HG02943 (cell line): Measurements from ENCODE around the gene ASCC3.
"Not testable (repeated sequence)": the region's sequence is repeated elsewhere in the genome, so short reads cannot be mapped to it uniquely, and the experiment has no call there.

Experiments
- ATAC-seq: cut with Tn5 transposase; IDR thresholded peaks from one replicate; pipeline ENCODE4 v1.9.1; 2021; ENCODE audit warnings: mild to moderate bottlenecking, low read depth, moderate library complexity; ENCODE audit not compliant: unreplicated experiment

The ASCC3 gene

GRCh38 chr6:100890646-100891045 lies 9.5 kb upstream of the ASCC3 start:
- not testable (repeated sequence) for ATAC-seq

GRCh38 chr6:100889351-100889750 lies 8.2 kb upstream of the ASCC3 start:
- ATAC-seq = no peak

GRCh38 chr6:100886076-100886475 lies 4.9 kb upstream of the ASCC3 start:
- ATAC-seq = no peak

GRCh38 chr6:100883347-100883746 lies 2.2 kb upstream of the ASCC3 start:
- no peak for ATAC-seq

- peak; percentile 8 for ATAC-seq
These were observed 545 bp upstream of the ASCC3 start for GRCh38 chr6:100881707-100882040.

- no peak for ATAC-seq
These were observed 828 bp downstream of the ASCC3 start for GRCh38 chr6:100880149-100880852.

- no peak for ATAC-seq
These were observed 1.8 kb downstream of the ASCC3 start for GRCh38 chr6:100879317-100879716.

- ATAC-seq = no peak
These were observed 3.3 kb downstream of the ASCC3 start for GRCh38 chr6:100877851-100878250.

- no peak for ATAC-seq
These were observed 4.9 kb downstream of the ASCC3 start for GRCh38 chr6:100876251-100876650.

- no peak for ATAC-seq
These were observed 15.6 kb downstream of the ASCC3 start for GRCh38 chr6:100865525-100865924.

GRCh38 chr6:100862063-100862462 lies 19.1 kb downstream of the ASCC3 start:
- ATAC-seq = no peak

- ATAC-seq = no peak
These were observed 25.0 kb downstream of the ASCC3 start for GRCh38 chr6:100856146-100856545.

- ATAC-seq = no peak
These were observed 29.3 kb downstream of the ASCC3 start for GRCh38 chr6:100851819-100852218.

GRCh38 chr6:100850174-100850573 lies 31.0 kb downstream of the ASCC3 start:
- no peak for ATAC-seq

- peak; percentile 91 for ATAC-seq
These were observed 34.9 kb downstream of the ASCC3 start for GRCh38 chr6:100846276-100846675.

- ATAC-seq = no peak
These were observed 35.5 kb downstream of the ASCC3 start for GRCh38 chr6:100845676-100846075.

- no peak for ATAC-seq
These were observed 41.7 kb downstream of the ASCC3 start for GRCh38 chr6:100839419-100839818.

GRCh38 chr6:100838011-100838410 lies 43.1 kb downstream of the ASCC3 start:
- ATAC-seq = no peak

- no peak for ATAC-seq
These were observed 47.1 kb downstream of the ASCC3 start for GRCh38 chr6:100833972-100834574.

GRCh38 chr6:100829077-100829595 lies 52.0 kb downstream of the ASCC3 start:
- not testable (repeated sequence) for ATAC-seq

GRCh38 chr6:100823041-100823440 lies 58.1 kb downstream of the ASCC3 start:
- ATAC-seq = no peak

GRCh38 chr6:100818066-100818465 lies 63.1 kb downstream of the ASCC3 start:
- ATAC-seq = no peak
